H9 (cell line): ENCODE data around the gene HCST. TPM values are rescaled to one million over a fixed set of nuclear protein-coding genes. Genes with fewer than 3 reads are reported as not detected.

ENCODE experiments used
- DNase-seq: peaks from one replicate; pipeline ENCODE4 v3.0.0-alpha.2; 2017
- H2AFZ ChIP-seq: one replicate; pipeline ENCODE4 v1.6.1; 2013; ENCODE audit warnings: mild to moderate bottlenecking, low read length, control low read depth, moderate library complexity
- H2AK5ac ChIP-seq: 2 replicates; pipeline ENCODE4 v1.6.1; 2013; ENCODE audit warnings: low read length, control low read depth, mixed read lengths; ENCODE audit not compliant: insufficient read length
- H2BK120ac ChIP-seq: one replicate; pipeline ENCODE4 v1.6.1; 2013; ENCODE audit warnings: low read depth, mild to moderate bottlenecking, low read length, control low read depth, inconsistent platforms; ENCODE audit not compliant: poor library complexity, severe bottlenecking
- H2BK12ac ChIP-seq: 2 replicates; pipeline ENCODE4 v1.6.1; 2013; ENCODE audit warnings: low read length, control low read depth, mixed read lengths, low read depth; ENCODE audit not compliant: insufficient read length
- H2BK15ac ChIP-seq: 2 replicates; pipeline ENCODE4 v1.6.1; 2013; ENCODE audit warnings: low read depth, low read length, control low read depth
- H2BK20ac ChIP-seq: one replicate; pipeline ENCODE4 v1.6.1; 2013; ENCODE audit warnings: low read depth, mild to moderate bottlenecking, low read length, control low read depth, inconsistent platforms; ENCODE audit not compliant: poor library complexity, severe bottlenecking
- H2BK5ac ChIP-seq: 2 replicates; pipeline ENCODE4 v1.6.1; 2013; ENCODE audit warnings: low read length, control low read depth, mixed read lengths; ENCODE audit not compliant: insufficient read length
- H3K14ac ChIP-seq: 2 replicates; pipeline ENCODE4 v1.6.1; 2013; ENCODE audit warnings: low read length, control low read depth; ENCODE audit not compliant: insufficient read depth
- H3K18ac ChIP-seq: 2 replicates; pipeline ENCODE4 v1.6.1; 2013; ENCODE audit warnings: low read depth, mild to moderate bottlenecking, mixed read lengths, low read length, control low read depth; ENCODE audit not compliant: insufficient read length
- H3K23ac ChIP-seq: 2 replicates; pipeline ENCODE4 v1.6.1; 2013; ENCODE audit warnings: low read length, control low read depth, mixed read lengths, low read depth; ENCODE audit not compliant: insufficient read length
- H3K23me2 ChIP-seq: 2 replicates; pipeline ENCODE4 v1.6.1; 2013; ENCODE audit warnings: low read depth, mild to moderate bottlenecking, mixed read lengths, low read length, control low read depth; ENCODE audit not compliant: insufficient read length, poor library complexity, severe bottlenecking
- H3K27ac ChIP-seq: 2 replicates; pipeline ENCODE4 v1.5.1; 2013; ENCODE audit warnings: low read length, control low read depth, mixed read lengths, low read depth; ENCODE audit not compliant: insufficient read length
- H3K27me3 ChIP-seq: 2 replicates; pipeline ENCODE4 v1.6.1; 2013; ENCODE audit warnings: low read length, control low read depth, inconsistent platforms; ENCODE audit not compliant: insufficient read depth
- H3K4ac ChIP-seq: 2 replicates; pipeline ENCODE4 v1.6.1; 2013; ENCODE audit warnings: low read depth, mild to moderate bottlenecking, control low read depth, inconsistent platforms, low read length, moderate library complexity
- H3K4me1 ChIP-seq: 2 replicates; pipeline ENCODE4 v1.6.1; 2013; ENCODE audit warnings: low read length, control low read depth, inconsistent platforms; ENCODE audit not compliant: insufficient read depth
- H3K4me2 ChIP-seq: 2 replicates; pipeline ENCODE4 v1.6.1; 2013; ENCODE audit warnings: low read length, control low read depth, mixed read lengths; ENCODE audit not compliant: insufficient read length, insufficient read depth
- H3K56ac ChIP-seq: 2 replicates; pipeline ENCODE4 v1.6.1; 2013; ENCODE audit warnings: low read depth, mild to moderate bottlenecking, mixed read lengths, low read length, control low read depth; ENCODE audit not compliant: insufficient read length
- H3K79me1 ChIP-seq: 2 replicates; pipeline ENCODE4 v1.6.1; 2013; ENCODE audit warnings: low read depth, mild to moderate bottlenecking, moderate library complexity, low read length, control low read depth, inconsistent platforms; ENCODE audit not compliant: insufficient read depth, poor library complexity, severe bottlenecking
- H3K79me2 ChIP-seq: 2 replicates; pipeline ENCODE4 v1.6.1; 2013; ENCODE audit warnings: low read length, control low read depth, inconsistent platforms; ENCODE audit not compliant: insufficient read depth
- H3K9ac ChIP-seq: 2 replicates; pipeline ENCODE4 v1.6.1; 2013; ENCODE audit warnings: low read length, control low read depth, mixed read lengths; ENCODE audit not compliant: insufficient read length; ENCODE audit errors: extremely low read depth
- H3K9me3 ChIP-seq: one replicate; pipeline ENCODE4 v1.6.1; 2013; ENCODE audit warnings: low read depth, low read length, inconsistent platforms; ENCODE audit not compliant: control insufficient read depth
- H3T11ph ChIP-seq: one replicate; pipeline ENCODE4 v1.6.1; 2013; ENCODE audit warnings: mild to moderate bottlenecking, low read length, control low read depth, inconsistent platforms
- H4K20me1 ChIP-seq: one replicate; pipeline ENCODE4 v1.6.1; 2013; ENCODE audit not compliant: control insufficient read depth, insufficient read length, insufficient read depth
- H4K5ac ChIP-seq: 2 replicates; pipeline ENCODE4 v1.6.1; 2013; ENCODE audit warnings: low read depth, mild to moderate bottlenecking, mixed read lengths, low read length, control low read depth; ENCODE audit not compliant: insufficient read length
- H4K8ac ChIP-seq: replicated peaks from 2 replicates; pipeline ENCODE4 v1.6.1; 2013; ENCODE audit warnings: low read length, control low read depth, mixed read lengths, low read depth; ENCODE audit not compliant: insufficient read length
- H4K91ac ChIP-seq: 2 replicates; pipeline ENCODE4 v1.6.1; 2013; ENCODE audit warnings: low read depth, mild to moderate bottlenecking, moderate library complexity, mixed read lengths, low read length, control low read depth; ENCODE audit not compliant: insufficient read length
- H3K27ac Mint-ChIP-seq, 3 experiments: 2 replicates in 2 of 3; 3 replicates in 1 of 3; pipeline ENCODE4 v1.8.0; 2020 to 2021; ENCODE audit warnings: mixed read lengths in 3 of 3, mild to moderate bottlenecking in 1 of 3, moderate library complexity in 1 of 3
- H3K27me3 Mint-ChIP-seq: 2 replicates; pipeline ENCODE4 v1.8.0; 2021; ENCODE audit warnings: low read depth, mild to moderate bottlenecking, moderate library complexity, mixed read lengths
- H3K36me3 Mint-ChIP-seq, 3 experiments: 2 replicates in 2 of 3; 3 replicates in 1 of 3; pipeline ENCODE4 v1.8.0; 2020 to 2021; ENCODE audit warnings: low read depth in 3 of 3, mixed read lengths in 3 of 3; ENCODE audit not compliant: insufficient read depth in 1 of 3
- H3K4me1 Mint-ChIP-seq, 2 experiments: 2 replicates each; pipeline ENCODE4 v1.8.0; 2020; ENCODE audit warnings: mixed read lengths in 2 of 2
- H3K4me3 Mint-ChIP-seq, 2 experiments: 2 replicates in 1 of 2; 3 replicates in 1 of 2; pipeline ENCODE4 v1.8.0; 2020 to 2021; ENCODE audit warnings: mild to moderate bottlenecking in 2 of 2, mixed read lengths in 2 of 2, moderate library complexity in 1 of 2
- H3K9me3 Mint-ChIP-seq, 2 experiments: 2 replicates in 1 of 2; 3 replicates in 1 of 2; pipeline ENCODE4 v1.8.0; 2020; ENCODE audit warnings: mild to moderate bottlenecking in 2 of 2, mixed read lengths in 2 of 2, moderate library complexity in 1 of 2
- CTCF ChIP-seq: fragments of 200-600 bp; sonication (generic); conservative IDR thresholded peaks from 3 replicates; pipeline ENCODE4 v1.8.0; 2021; ENCODE audit warnings: antibody characterized with exemption, mild to moderate bottlenecking
- WGBS: extraction: QIAGEN DNeasy Blood & Tissue Kit; methylation state at CpG from one replicate; pipeline ENCODE4 v1.1.7; 2013; ENCODE audit warnings: missing lambda C conversion rate, low lambda C conversion rate, mixed read lengths; ENCODE audit not compliant: insufficient read length; ENCODE audit errors: extremely low coverage; 5-methylcytosine and 5-hydroxymethylcytosine counted together
- total RNA-seq: library from RNA; stranded (reverse); gene quantifications from 2 replicates; pipeline ENCODE4 v1.2.1, GENCODE V29; 2021

Gene HCST
- total RNA-seq, 1 experiment from 2014 or later, result 0.68 TPM

- peaks cover 8 to 31% (median 24%) of the 10 kb centered on the region in 3 experiments for H3K36me3 Mint-ChIP-seq
- Histone ChIP-seq H3K14ac (no peak overlapping the region), H2BK12ac (no peak overlapping the region), H3K27me3 (no peaks in the 10 kb centered on the region), H3K4me1 (no peaks in the 10 kb centered on the region), H3K27ac (no peak overlapping the region), H2BK15ac (no peak overlapping the region), H2BK120ac (no peak overlapping the region), H3K9ac (no peak overlapping the region), H2BK5ac (no peak overlapping the region), H3K79me1 (no peaks in the 10 kb centered on the region), H3K18ac (no peak overlapping the region), H3K4ac (no peak overlapping the region), H4K20me1 (no peaks in the 10 kb centered on the region), H2AK5ac (no peak overlapping the region), H3T11ph (no peak overlapping the region), H4K8ac (no peak overlapping the region), H4K5ac (no peak overlapping the region), H2AFZ (no peak overlapping the region), H3K23ac (no peak overlapping the region), H3K9me3 (no peaks in the 10 kb centered on the region), H4K91ac (no peak overlapping the region), H2BK20ac (no peak overlapping the region), H3K79me2 (no peaks in the 10 kb centered on the region), H3K56ac (no peak overlapping the region), H3K23me2 (no peaks in the 10 kb centered on the region), H3K4me2 (no peak overlapping the region)
- peaks cover 6% of the 10 kb centered on the region for H3K27me3 Mint-ChIP-seq
- H3K4me3 Mint-ChIP-seq, result no peak overlapping the region
- no peak overlapping the region for H3K27ac Mint-ChIP-seq
- no peak for TF ChIP-seq CTCF
- no CpG with 5 or more reads among the region's 4 CpGs for WGBS
- H3K9me3 Mint-ChIP-seq, result no peaks in the 10 kb centered on the region
- DNase-seq, result no peak
- peaks cover 8 to 13% of the 10 kb centered on the region in 2 experiments for H3K4me1 Mint-ChIP-seq
Measured at GRCh38 chr19:35946203-35946602, 43.9 kb downstream of the HCST start.
